Measurements from ENCODE around the gene SAMD1. TPM values are rescaled to one million over a fixed set of nuclear protein-coding genes. Genes with fewer than 3 reads are reported as not detected.

Gene SAMD1
- 88.1 and 102 TPM in 2 replicates for total RNA-seq (2014; rRNA removed; shearing (Covaris generic))

- Histone ChIP-seq H3K27me3 (no peaks in the 10 kb centered on the region), H3K4me1 (no peaks in the 10 kb centered on the region), H3K36me3 (peaks cover 24% of the 10 kb centered on the region), H3K4me3 (peak within 1 kb of the TSS; percentile 77), H3K9me3 (replicated peaks) (peaks cover 14% of the 10 kb centered on the region), H3K27ac (peak within 1 kb of the TSS; percentile 49)
- peak; percentile 93 to 95 for DNase-seq
Observed at GRCh38 chr19:14090509-14091080, at the start of gene SAMD1. Gene SAMD1, minus strand, starts transcription at chr19:14090751.

GRCh38 chr19:14139944-14140343, 49.4 kb upstream of the SAMD1 start:
- DNase-seq: peak; percentile 94 to 97

GRCh38 chr19:14138576-14139265, 48.2 kb upstream of the SAMD1 start:
- no peaks in the 10 kb centered on the region for H3K27me3 ChIP-seq
- H3K4me1 ChIP-seq: peaks cover 8% of the 10 kb centered on the region
- H3K4me3 ChIP-seq: no peak overlapping the region
- H3K27ac ChIP-seq: no peak overlapping the region
- peaks cover 6% of the 10 kb centered on the region; the same call in 1 of the 2 replicates for H3K36me3 ChIP-seq
- H3K9me3 ChIP-seq (replicated peaks): no peaks in the 10 kb centered on the region
- DNase-seq: no peak

More at GRCh38 chr19:14139944-14140343, 49.4 kb upstream of the SAMD1 start:
- Histone ChIP-seq H3K4me1 (peaks cover 8% of the 10 kb centered on the region), H3K4me3 (no peak overlapping the region), H3K9me3 (replicated peaks) (no peaks in the 10 kb centered on the region), H3K27me3 (no peaks in the 10 kb centered on the region), H3K27ac (peak overlapping the region; percentile 1; the same call in 1 of the 2 replicates), H3K36me3 (no peaks in the 10 kb centered on the region)

GRCh38 chr19:14136509-14137281, 46.1 kb upstream of the SAMD1 start, which contains the start of gene ASF1B:
Gene ASF1B, minus strand, starts transcription at chr19:14136589. Its CDS starts 133 bp downstream, at chr19:14136456.
- Histone ChIP-seq H3K27ac (peak within 1 kb of the TSS; percentile 70), H3K9me3 (replicated peaks) (no peaks in the 10 kb centered on the region), H3K27me3 (no peaks in the 10 kb centered on the region), H3K36me3 (peaks cover 14% of the 10 kb centered on the region), H3K4me1 (peaks cover 8% of the 10 kb centered on the region), H3K4me3 (peak within 1 kb of the TSS; percentile 86)
- DNase-seq: peak; percentile 100

GRCh38 chr19:14135985-14136508, 45.5 kb upstream of the SAMD1 start:
- peak overlapping the region; percentile 55 for H3K27ac ChIP-seq
- H3K27me3 ChIP-seq: no peaks in the 10 kb centered on the region
- peaks cover 8% of the 10 kb centered on the region for H3K4me1 ChIP-seq
- no peak for DNase-seq
- H3K36me3 ChIP-seq: peaks cover 14% of the 10 kb centered on the region
- H3K4me3 ChIP-seq: peak overlapping the region; percentile 86
- no peaks in the 10 kb centered on the region for H3K9me3 ChIP-seq (replicated peaks)

GRCh38 chr19:14135355-14135754, 44.8 kb upstream of the SAMD1 start:
- Histone ChIP-seq H3K36me3 (peaks cover 14% of the 10 kb centered on the region), H3K27ac (peak overlapping the region; percentile 55; the same call in 1 of the 2 replicates)
- no peak for DNase-seq

GRCh38 chr19:14127929-14128509, 37.5 kb upstream of the SAMD1 start:
- H3K27ac ChIP-seq: no peak overlapping the region
- no peaks in the 10 kb centered on the region for H3K4me1 ChIP-seq
- no peak for DNase-seq
- H3K9me3 ChIP-seq (replicated peaks): no peaks in the 10 kb centered on the region
- no peaks in the 10 kb centered on the region for H3K27me3 ChIP-seq
- no peak overlapping the region for H3K4me3 ChIP-seq
- H3K36me3 ChIP-seq: peaks cover 26% of the 10 kb centered on the region

More at GRCh38 chr19:14135355-14135754, 44.8 kb upstream of the SAMD1 start:
- Histone ChIP-seq H3K27me3 (no peaks in the 10 kb centered on the region), H3K4me1 (peaks cover 8% of the 10 kb centered on the region), H3K4me3 (peak overlapping the region; percentile 86), H3K9me3 (replicated peaks) (no peaks in the 10 kb centered on the region)

- DNase-seq: no peak
- Histone ChIP-seq H3K9me3 (replicated peaks) (no peaks in the 10 kb centered on the region), H3K4me1 (no peaks in the 10 kb centered on the region), H3K4me3 (no peak overlapping the region), H3K27me3 (no peaks in the 10 kb centered on the region), H3K36me3 (peaks cover 20% of the 10 kb centered on the region), H3K27ac (no peak overlapping the region)
Observed at GRCh38 chr19:14127176-14127575, 36.6 kb upstream of the SAMD1 start.

- Histone ChIP-seq H3K4me3 (no peak overlapping the region), H3K4me1 (peaks cover 17% of the 10 kb centered on the region), H3K36me3 (peaks cover 11% of the 10 kb centered on the region), H3K9me3 (replicated peaks) (no peaks in the 10 kb centered on the region), H3K27ac (no peak overlapping the region), H3K27me3 (no peaks in the 10 kb centered on the region)
- DNase-seq: peak; percentile 35 to 54
Observed at GRCh38 chr19:14122924-14123323, 32.4 kb upstream of the SAMD1 start.

- no peaks in the 10 kb centered on the region for H3K9me3 ChIP-seq (replicated peaks)
- no peak overlapping the region for H3K4me3 ChIP-seq
- H3K27ac ChIP-seq: no peak overlapping the region
- H3K4me1 ChIP-seq: peaks cover 17% of the 10 kb centered on the region
- no peaks in the 10 kb centered on the region for H3K27me3 ChIP-seq
- peaks cover 9% of the 10 kb centered on the region for H3K36me3 ChIP-seq
- DNase-seq: no peak
Observed at GRCh38 chr19:14120497-14120780, 29.9 kb upstream of the SAMD1 start.

- H3K9me3 ChIP-seq (replicated peaks): no peaks in the 10 kb centered on the region
- DNase-seq: no peak
- H3K4me1 ChIP-seq: peaks cover 17% of the 10 kb centered on the region
- no peak overlapping the region for H3K4me3 ChIP-seq
- peaks cover 5% of the 10 kb centered on the region for H3K36me3 ChIP-seq
- no peaks in the 10 kb centered on the region for H3K27me3 ChIP-seq
- H3K27ac ChIP-seq: no peak overlapping the region; the same call in 1 of the 2 replicates
Observed at GRCh38 chr19:14119644-14120496, 29.3 kb upstream of the SAMD1 start.

GRCh38 chr19:14119146-14119545, 28.6 kb upstream of the SAMD1 start:
- H3K27ac ChIP-seq: peak overlapping the region; percentile 43; the same call in 1 of the 2 replicates
- H3K36me3 ChIP-seq: no peaks in the 10 kb centered on the region; the same call in none of the 2 replicates
- H3K4me3 ChIP-seq: peak overlapping the region; percentile 64
- H3K9me3 ChIP-seq (replicated peaks): no peaks in the 10 kb centered on the region
- no peak for DNase-seq
- peaks cover 17% of the 10 kb centered on the region for H3K4me1 ChIP-seq
- no peaks in the 10 kb centered on the region for H3K27me3 ChIP-seq

GRCh38 chr19:14118165-14119051, 27.9 kb upstream of the SAMD1 start:
- no peaks in the 10 kb centered on the region for H3K27me3 ChIP-seq
- H3K9me3 ChIP-seq (replicated peaks): no peaks in the 10 kb centered on the region
- peak overlapping the region; percentile 43 for H3K27ac ChIP-seq
- no peaks in the 10 kb centered on the region; the same call in 1 of the 2 replicates for H3K36me3 ChIP-seq
- H3K4me1 ChIP-seq: peaks cover 21% of the 10 kb centered on the region
- peak; percentile 61 to 69 for DNase-seq
- H3K4me3 ChIP-seq: peak overlapping the region; percentile 64

Measured in SJCRH30 (cell line).